Smooth muscle cell (in vitro differentiated cells): ENCODE results near the gene C2orf42. TPM values are rescaled to one million over a fixed set of nuclear protein-coding genes. Genes with fewer than 3 reads are reported as not detected.

Source experiments
- DNase-seq: peaks from one replicate; lab custom pipeline; 2025; ENCODE audit not compliant: unreplicated experiment; lab: John Stamatoyannopoulos, UW
- H2AFZ ChIP-seq: fragments of 200-600 bp; sonication (generic); 2 replicates; pipeline ENCODE4 v1.6.0; 2016; ENCODE audit warnings: antibody characterized with exemption, low read depth, mild to moderate bottlenecking
- H3F3A ChIP-seq: fragments of 200-600 bp; sonication (generic); 2 replicates; pipeline ENCODE4 v1.6.0; 2017; ENCODE audit warnings: antibody characterized with exemption, low read depth
- H3K27ac ChIP-seq: fragments of 200-600 bp; sonication (generic); 2 replicates; pipeline ENCODE4 v1.5.1; 2016; ENCODE audit warnings: low read depth, mild to moderate bottlenecking
- H3K27me3 ChIP-seq: fragments of 200-600 bp; sonication (generic); 2 replicates; pipeline ENCODE4 v1.6.1; 2016; ENCODE audit warnings: low read depth, mild to moderate bottlenecking
- H3K36me3 ChIP-seq: fragments of 200-600 bp; sonication (generic); 2 replicates; pipeline ENCODE4 v1.5.1; 2016; ENCODE audit warnings: low read depth
- H3K4me1 ChIP-seq: fragments of 200-600 bp; sonication (generic); 2 replicates; pipeline ENCODE4 v1.5.1; 2016; ENCODE audit warnings: low read depth
- H3K4me2 ChIP-seq: fragments of 200-600 bp; sonication (generic); 2 replicates; pipeline ENCODE4 v1.6.0; 2016; ENCODE audit warnings: mild to moderate bottlenecking
- H3K4me3 ChIP-seq: fragments of 200-600 bp; sonication (generic); 2 replicates; pipeline ENCODE4 v1.5.1; 2016; ENCODE audit warnings: mild to moderate bottlenecking
- H3K79me2 ChIP-seq: fragments of 200-600 bp; sonication (generic); 2 replicates; pipeline ENCODE4 v1.6.0; 2016; ENCODE audit warnings: low read depth, mild to moderate bottlenecking
- H3K9ac ChIP-seq: fragments of 200-600 bp; sonication (generic); 2 replicates; pipeline ENCODE4 v1.6.0; 2016; ENCODE audit warnings: low read depth
- H3K9me3 ChIP-seq: fragments of 200-600 bp; sonication (generic); replicated peaks from 2 replicates; pipeline ENCODE4 v1.5.1; 2016; ENCODE audit warnings: low read depth
- H4K20me1 ChIP-seq: fragments of 200-600 bp; sonication (generic); 2 replicates; pipeline ENCODE4 v1.6.0; 2016; ENCODE audit warnings: low read depth
- WGBS: methylation state at CpG from one replicate; pipeline ENCODE4 v1.1.7; 2016; ENCODE audit warnings: low lambda C conversion rate; 5-methylcytosine and 5-hydroxymethylcytosine counted together
- polyA plus RNA-seq: library from polyadenylated mRNA; unstranded; fragments of >200 nt; fragmentation: Nextera tagmentation; extraction: Ambion mirVana; gene quantifications from 2 replicates; pipeline ENCODE4 v1.2.1, GENCODE V29; 2016
- total RNA-seq: library from RNA; depleted of rRNA; stranded (reverse); fragments of >200 nt; gene quantifications from 2 replicates; pipeline ENCODE4 v1.2.3, GENCODE V29; 2014
- TF ChIP-seq, protein P1 (sequence below): fragments of 200-600 bp; sonication (generic); IDR thresholded peaks from 2 replicates; pipeline ENCODE4 v1.5.1; 2017; ENCODE audit warnings: borderline replicate concordance, mild to moderate bottlenecking, antibody characterized with exemption; ENCODE audit not compliant: insufficient read depth, poor library complexity, severe bottlenecking

C2orf42 gene
- total and polyA plus RNA-seq, 2 experiments from 2014 or later = 7.8 to 9.4 TPM

GRCh38 chr2:70126413-70126812 lies 64.4 kb downstream of the C2orf42 start:
- Histone ChIP-seq H3K9ac (no peak overlapping the region), H3K4me1 (peaks cover 11% of the 10 kb centered on the region), H3K9me3 (no peaks in the 10 kb centered on the region), H3K27ac (no peak overlapping the region), H2AFZ (no peak overlapping the region), H3K79me2 (no peaks in the 10 kb centered on the region), H3K36me3 (no peaks in the 10 kb centered on the region), H3K4me2 (no peak overlapping the region), H4K20me1 (no peaks in the 10 kb centered on the region), H3K4me3 (no peak overlapping the region), H3F3A (peaks cover 11% of the 10 kb centered on the region), H3K27me3 (no peaks in the 10 kb centered on the region)
- DNase-seq = no peak
- TF ChIP-seq, protein P1, sequence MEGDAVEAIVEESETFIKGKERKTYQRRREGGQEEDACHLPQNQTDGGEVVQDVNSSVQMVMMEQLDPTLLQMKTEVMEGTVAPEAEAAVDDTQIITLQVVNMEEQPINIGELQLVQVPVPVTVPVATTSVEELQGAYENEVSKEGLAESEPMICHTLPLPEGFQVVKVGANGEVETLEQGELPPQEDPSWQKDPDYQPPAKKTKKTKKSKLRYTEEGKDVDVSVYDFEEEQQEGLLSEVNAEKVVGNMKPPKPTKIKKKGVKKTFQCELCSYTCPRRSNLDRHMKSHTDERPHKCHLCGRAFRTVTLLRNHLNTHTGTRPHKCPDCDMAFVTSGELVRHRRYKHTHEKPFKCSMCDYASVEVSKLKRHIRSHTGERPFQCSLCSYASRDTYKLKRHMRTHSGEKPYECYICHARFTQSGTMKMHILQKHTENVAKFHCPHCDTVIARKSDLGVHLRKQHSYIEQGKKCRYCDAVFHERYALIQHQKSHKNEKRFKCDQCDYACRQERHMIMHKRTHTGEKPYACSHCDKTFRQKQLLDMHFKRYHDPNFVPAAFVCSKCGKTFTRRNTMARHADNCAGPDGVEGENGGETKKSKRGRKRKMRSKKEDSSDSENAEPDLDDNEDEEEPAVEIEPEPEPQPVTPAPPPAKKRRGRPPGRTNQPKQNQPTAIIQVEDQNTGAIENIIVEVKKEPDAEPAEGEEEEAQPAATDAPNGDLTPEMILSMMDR = no peak
- 100% methylated on average over 2 of the region's 2 CpGs for WGBS

GRCh38 chr2:70125498-70125898 lies 65.3 kb downstream of the C2orf42 start:
- H3K4me1 ChIP-seq = peaks cover 9% of the 10 kb centered on the region
- no peaks in the 10 kb centered on the region for H3K9me3 ChIP-seq
- H3K36me3 ChIP-seq = no peaks in the 10 kb centered on the region
- peaks cover 11% of the 10 kb centered on the region for H3F3A ChIP-seq
- peak overlapping the region; percentile 91 for H3K27ac ChIP-seq
- WGBS = 86% methylated on average over 13 of the region's 13 CpGs
- no peaks in the 10 kb centered on the region for H3K79me2 ChIP-seq
- TF ChIP-seq, protein P1 = no peak
- no peaks in the 10 kb centered on the region for H3K27me3 ChIP-seq
- peak overlapping the region; percentile 87 for H3K9ac ChIP-seq
- peak overlapping the region; percentile 77 for H2AFZ ChIP-seq
- peak overlapping the region; percentile 86 for H3K4me2 ChIP-seq
- no peaks in the 10 kb centered on the region for H4K20me1 ChIP-seq
- peak overlapping the region; percentile 54 for H3K4me3 ChIP-seq
- DNase-seq = no peak

DNA sequence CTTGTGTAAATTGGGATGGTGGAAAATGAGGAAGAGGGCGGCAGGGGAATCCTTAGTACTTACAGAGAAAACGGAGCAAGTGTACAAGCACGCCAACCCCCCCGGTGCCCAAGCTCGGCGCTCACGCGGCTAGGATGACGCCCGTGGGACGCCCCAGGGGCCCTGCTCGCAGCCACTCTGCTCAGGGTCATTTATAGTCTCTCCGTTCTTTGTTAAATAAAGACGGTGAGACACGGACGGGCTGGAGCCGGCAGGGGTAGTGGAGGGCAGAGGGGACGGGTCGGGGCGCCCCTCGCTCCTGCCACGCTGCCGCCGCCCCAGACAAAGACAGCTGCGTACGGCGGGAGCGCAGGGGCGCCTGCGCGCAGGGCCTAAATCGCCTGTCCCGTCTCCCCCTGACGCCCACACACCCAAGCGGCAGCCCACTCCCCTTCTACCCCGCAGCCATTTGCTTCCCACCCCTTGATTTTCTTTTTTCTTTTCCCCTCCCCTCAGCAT lies 65.8 kb downstream of the C2orf42 start:
- TF ChIP-seq, protein P1 = no peak
- Histone ChIP-seq H3K4me1 (peaks cover 9% of the 10 kb centered on the region), H3F3A (peaks cover 11% of the 10 kb centered on the region), H3K27ac (peak overlapping the region; percentile 91), H3K4me2 (peak overlapping the region; percentile 86), H3K36me3 (no peaks in the 10 kb centered on the region), H2AFZ (peak overlapping the region; percentile 77), H3K9me3 (no peaks in the 10 kb centered on the region), H3K79me2 (no peaks in the 10 kb centered on the region), H3K9ac (peak overlapping the region; percentile 87), H4K20me1 (no peaks in the 10 kb centered on the region), H3K27me3 (no peaks in the 10 kb centered on the region), H3K4me3 (peak overlapping the region; percentile 54)
- 2% methylated on average over 29 of the region's 36 CpGs for WGBS
- DNase-seq = no peak

DNA sequence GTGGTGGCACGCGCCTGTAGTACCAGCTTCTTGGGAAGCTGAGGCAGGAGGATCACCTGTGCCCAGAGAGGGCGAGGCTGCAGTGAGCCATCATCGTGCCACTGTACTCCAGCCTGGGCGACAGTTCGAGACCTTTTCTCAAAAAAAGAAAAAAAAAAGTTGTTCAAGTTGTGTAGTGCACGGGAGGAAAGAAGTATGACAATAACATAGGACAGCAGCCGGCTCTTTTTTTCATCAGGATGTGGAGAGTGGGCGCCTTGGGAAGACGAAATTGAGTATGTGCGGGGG lies 67.0 kb downstream of the C2orf42 start:
- Histone ChIP-seq H3K79me2 (no peaks in the 10 kb centered on the region), H2AFZ (no peak overlapping the region), H4K20me1 (no peaks in the 10 kb centered on the region), H3K4me1 (peaks cover 16% of the 10 kb centered on the region), H3K36me3 (no peaks in the 10 kb centered on the region), H3K27ac (peak overlapping the region; percentile 91), H3F3A (peaks cover 11% of the 10 kb centered on the region), H3K4me3 (peak overlapping the region; percentile 54), H3K4me2 (peak overlapping the region; percentile 86), H3K9me3 (no peaks in the 10 kb centered on the region), H3K9ac (peak overlapping the region; percentile 87), H3K27me3 (no peaks in the 10 kb centered on the region)
- TF ChIP-seq, protein P1 = no peak
- DNase-seq = no peak
- 19% methylated on average over 11 of the region's 11 CpGs for WGBS
